HFFc6 (cell line): ENCODE results near the gene C1orf159. TPM values are rescaled to one million over a fixed set of nuclear protein-coding genes. Genes with fewer than 3 reads are reported as not detected.

Experiments used
- DNase-seq: peaks from one replicate; pipeline ENCODE4 v3.0.0-alpha.2; 2018
- H3K27ac Mint-ChIP-seq: 2 replicates; pipeline ENCODE4 v1.8.0; 2020; ENCODE audit warnings: mild to moderate bottlenecking, mixed read lengths
- H3K27me3 Mint-ChIP-seq: 2 replicates; pipeline ENCODE4 v1.8.0; 2021; ENCODE audit warnings: mild to moderate bottlenecking, moderate library complexity, mixed read lengths; ENCODE audit not compliant: insufficient read depth
- H3K36me3 Mint-ChIP-seq: 2 replicates; pipeline ENCODE4 v1.8.0; 2021; ENCODE audit warnings: low read depth, mixed read lengths
- H3K4me1 Mint-ChIP-seq: 2 replicates; pipeline ENCODE4 v1.8.0; 2020; ENCODE audit warnings: low read depth, mixed read lengths
- H3K4me3 Mint-ChIP-seq: 2 replicates; pipeline ENCODE4 v1.8.0; 2020; ENCODE audit warnings: mild to moderate bottlenecking, moderate library complexity, mixed read lengths
- H3K9me3 Mint-ChIP-seq: 2 replicates; pipeline ENCODE4 v1.8.0; 2020; ENCODE audit warnings: mild to moderate bottlenecking, mixed read lengths
- CTCF ChIP-seq: fragments of 200-600 bp; sonication (generic); IDR thresholded peaks from 2 replicates; pipeline ENCODE4 v1.5.0; 2021; ENCODE audit warnings: antibody characterized with exemption, mild to moderate bottlenecking
- total RNA-seq, 6 experiments: library from RNA; stranded (reverse); fragmentation: NEBNext Ultra II Directional; extraction: Animal tissue kit (Norgen Biotek cat#: 25700); gene quantifications; 2 replicates in 1 of 6; 3 replicates in 5 of 6; pipeline ENCODE4 v1.2.3, GENCODE V29; 2021

Gene C1orf159
- total RNA-seq, 6 experiments from 2014 or later: 8.7 to 10.3 (median 9.6) TPM

GRCh38 chr1:1151306-1151705 is 35.4 kb upstream of the C1orf159 start:
- H3K27ac Mint-ChIP-seq: no peak overlapping the region
- H3K27me3 Mint-ChIP-seq: peaks cover 5% of the 10 kb centered on the region
- H3K9me3 Mint-ChIP-seq: peaks cover 25% of the 10 kb centered on the region
- H3K4me1 Mint-ChIP-seq: no peaks in the 10 kb centered on the region
- H3K36me3 Mint-ChIP-seq: peaks cover 16% of the 10 kb centered on the region
- no peak for TF ChIP-seq CTCF
- no peak for DNase-seq
- H3K4me3 Mint-ChIP-seq: no peak overlapping the region

GRCh38 chr1:1150100-1150499 is 34.2 kb upstream of the C1orf159 start:
- peaks cover 16% of the 10 kb centered on the region for H3K36me3 Mint-ChIP-seq
- H3K9me3 Mint-ChIP-seq: peaks cover 25% of the 10 kb centered on the region
- H3K27me3 Mint-ChIP-seq: peaks cover 3% of the 10 kb centered on the region
- H3K4me3 Mint-ChIP-seq: no peak overlapping the region
- DNase-seq: no peak
- TF ChIP-seq CTCF: no peak
- H3K27ac Mint-ChIP-seq: no peak overlapping the region
- H3K4me1 Mint-ChIP-seq: no peaks in the 10 kb centered on the region

DNA sequence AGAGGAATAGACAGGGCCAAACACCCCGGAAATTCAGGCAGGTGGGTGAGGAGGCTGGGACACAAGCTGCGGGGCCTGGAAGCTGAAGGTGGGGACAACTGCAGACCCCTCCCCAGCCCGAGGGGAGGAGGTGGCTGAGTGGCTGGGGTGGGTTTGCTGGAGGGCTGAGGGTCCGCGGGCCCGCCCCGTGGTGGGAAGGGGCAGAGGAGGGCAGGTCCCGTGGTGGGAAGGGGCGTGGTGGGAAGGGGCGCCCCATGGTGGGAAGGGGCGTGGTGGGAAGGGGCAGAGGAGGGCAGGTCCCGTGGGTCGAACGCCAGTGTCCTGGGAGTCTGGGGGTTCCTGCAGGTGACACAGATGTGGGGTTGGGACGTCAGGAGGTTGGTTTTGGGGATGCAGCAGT is 33.5 kb upstream of the C1orf159 start:
- Mint-ChIP-seq H3K4me3 (no peak overlapping the region), H3K27me3 (peaks cover 1% of the 10 kb centered on the region), H3K36me3 (peaks cover 16% of the 10 kb centered on the region), H3K9me3 (peaks cover 25% of the 10 kb centered on the region), H3K27ac (no peak overlapping the region), H3K4me1 (no peaks in the 10 kb centered on the region)
- no peak for TF ChIP-seq CTCF
- no peak for DNase-seq

- Mint-ChIP-seq H3K9me3 (peaks cover 18% of the 10 kb centered on the region), H3K27ac (no peak overlapping the region), H3K27me3 (peaks cover 1% of the 10 kb centered on the region), H3K36me3 (peaks cover 15% of the 10 kb centered on the region), H3K4me1 (no peaks in the 10 kb centered on the region), H3K4me3 (no peak overlapping the region)
- no peak for DNase-seq
- no peak for TF ChIP-seq CTCF
Measured at GRCh38 chr1:1148569-1148968, 32.7 kb upstream of the C1orf159 start.

DNA sequence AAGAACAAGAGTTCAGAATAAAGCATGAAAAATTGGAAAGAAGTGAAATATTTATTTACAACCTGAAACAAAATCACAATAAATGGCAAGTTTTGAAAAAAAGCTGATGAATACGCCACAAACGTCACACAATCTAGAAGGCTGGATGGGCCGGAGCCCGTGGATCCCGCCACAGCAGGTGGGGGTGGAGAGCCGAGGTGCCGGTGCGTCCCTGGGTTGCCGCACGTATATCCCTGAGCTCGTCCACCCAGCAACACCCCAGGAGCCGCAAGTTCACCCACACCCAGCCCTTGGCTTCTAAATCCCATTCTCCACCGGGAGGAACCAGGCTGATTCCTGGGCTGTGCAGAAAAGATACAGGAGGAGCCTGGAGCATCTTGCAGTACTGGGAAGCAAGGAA is 32.2 kb upstream of the C1orf159 start:
- no peak overlapping the region for H3K4me3 Mint-ChIP-seq
- H3K4me1 Mint-ChIP-seq: no peaks in the 10 kb centered on the region
- H3K27ac Mint-ChIP-seq: no peak overlapping the region

More for the DNA sequence above, 32.2 kb upstream of the C1orf159 start:
- peaks cover 10% of the 10 kb centered on the region for H3K36me3 Mint-ChIP-seq
- no peak for TF ChIP-seq CTCF
- peaks cover 13% of the 10 kb centered on the region for H3K9me3 Mint-ChIP-seq
- peaks cover 3% of the 10 kb centered on the region for H3K27me3 Mint-ChIP-seq
- no peak for DNase-seq
